CD4-positive, alpha-beta T cell (primary cell): Measurements from ENCODE around the gene SMIM10L2A. TPM values are rescaled to one million over a fixed set of nuclear protein-coding genes. Genes with fewer than 3 reads are reported as not detected.

ENCODE experiments used
- ATAC-seq: fragments of 200-7000 bp; cut with Tn5 transposase; one replicate; pipeline ENCODE4 v1.10.0; 2022; ENCODE audit warnings: mild to moderate bottlenecking; ENCODE audit not compliant: poor library complexity
- CTCF ChIA-PET: fragments of 350-600 bp; sonication (Branson Sonifier 250); formaldehyde crosslinking; loops from one replicate; lab custom pipeline; 2021; ENCODE audit warnings: antibody characterized with exemption, inconsistent platforms; lab: Charles Lee
- POLR2A ChIA-PET: fragments of 350-600 bp; sonication (Branson Sonifier 250); formaldehyde crosslinking; loops from one replicate; lab custom pipeline; 2021; ENCODE audit warnings: antibody characterized with exemption, inconsistent platforms; lab: Charles Lee
- DNase-seq, 14 experiments: peaks; one replicate each; pipeline ENCODE4 v3.0.0-alpha.2; 2013 to 2020; ENCODE audit warnings: mixed read lengths in 2 of 14
- H3K27ac ChIP-seq, 2 donors: one replicate each; pipeline versions ENCODE4 v1.5.1 to v1.7.0; 2013; ENCODE audit warnings: low read length in 2 of 2, low read depth in 1 of 2, mild to moderate bottlenecking in 1 of 2
- H3K27me3 ChIP-seq, 2 experiments: 1 replicate in 1 of 2; 2 replicates in 1 of 2; pipeline versions ENCODE4 v1.6.1 to v1.7.0; 2013; ENCODE audit warnings: low read length in 2 of 2, control low read depth in 1 of 2, mild to moderate bottlenecking in 1 of 2, moderate library complexity in 1 of 2; ENCODE audit not compliant: insufficient read depth in 2 of 2, control insufficient read depth in 1 of 2
- H3K36me3 ChIP-seq: one replicate; pipeline ENCODE4 v1.6.1; 2013; ENCODE audit warnings: low read length, control low read depth; ENCODE audit not compliant: insufficient read depth
- H3K4me1 ChIP-seq: one replicate; pipeline ENCODE4 v1.6.1; 2013; ENCODE audit warnings: low read length, control low read depth; ENCODE audit not compliant: insufficient read depth
- H3K4me3 ChIP-seq: one replicate; pipeline ENCODE4 v1.5.1; 2013; ENCODE audit warnings: mild to moderate bottlenecking, low read length, moderate library complexity
- H3K9me3 ChIP-seq, 2 experiments: 1 replicate in 1 of 2; 2 replicates in 1 of 2; pipeline versions ENCODE4 v1.6.1 to v1.7.0; 2013; ENCODE audit warnings: low read length in 2 of 2, mild to moderate bottlenecking in 2 of 2, control low read depth in 1 of 2, moderate library complexity in 1 of 2; ENCODE audit not compliant: control insufficient read depth in 1 of 2, insufficient read depth in 1 of 2
- H3K27ac Mint-ChIP-seq: one replicate; pipeline ENCODE4 v1.8.0; 2020; ENCODE audit warnings: mixed read lengths
- H3K27me3 Mint-ChIP-seq: one replicate; pipeline ENCODE4 v1.8.0; 2021; ENCODE audit warnings: mixed read lengths
- H3K36me3 Mint-ChIP-seq: one replicate; pipeline ENCODE4 v1.8.0; 2021; ENCODE audit warnings: low read depth, mixed read lengths
- H3K4me1 Mint-ChIP-seq: one replicate; pipeline ENCODE4 v1.8.0; 2021; ENCODE audit warnings: low read depth, mixed read lengths
- H3K4me3 Mint-ChIP-seq: one replicate; pipeline ENCODE4 v1.8.0; 2020; ENCODE audit warnings: mild to moderate bottlenecking, mixed read lengths
- H3K9me3 Mint-ChIP-seq: one replicate; pipeline ENCODE4 v1.8.0; 2020; ENCODE audit warnings: mixed read lengths
- intact Hi-C, 2 experiments: fragments of 100-400 bp; cut with DNase I in 1 of 2; cut with micrococcal nuclease in 1 of 2; formaldehyde crosslinking; loops; one replicate each; pipeline versions ENCODE4 v1.15.1 to v1.9.0; 2023 to 2025; cut with DNase I, micrococcal nuclease
- total RNA-seq, 174 experiments: library from RNA in 2 of 174; stranded (reverse) in 2 of 174; gene quantifications; one replicate each; pipeline ENCODE4 v1.2.3 and lab custom pipeline; 2021 to 2026
- TF ChIP-seq, protein P1 (sequence below): fragments of 200-600 bp; IDR thresholded peaks from one replicate; pipeline ENCODE4 v1.8.0; 2022; ENCODE audit warnings: antibody characterized with exemption, mild to moderate bottlenecking

The SMIM10L2A gene
- total RNA-seq, 2 experiments from 2014 or later = 1.1 to 1.3 TPM

DNA sequence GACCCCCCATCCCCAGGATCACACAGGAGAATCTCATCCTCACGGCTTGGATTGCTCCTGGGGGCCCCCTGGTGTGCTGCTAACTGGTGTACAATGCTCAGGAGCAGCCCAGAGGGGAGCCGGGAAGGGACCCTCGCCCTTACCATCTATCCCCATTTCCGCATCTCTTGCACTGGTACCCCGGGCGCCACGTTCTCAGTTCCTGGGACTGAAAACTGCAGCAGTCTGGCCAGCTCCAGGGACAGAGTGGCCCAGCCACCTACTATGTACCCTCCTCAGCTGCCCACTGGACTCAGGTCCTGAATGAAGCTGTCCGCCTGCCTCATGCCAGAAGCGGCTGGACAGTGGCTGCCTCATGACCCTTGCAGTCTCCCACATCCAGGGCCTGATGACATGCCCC is 2.7 kb downstream of the SMIM10L2A start:
- H3K36me3 Mint-ChIP-seq = no peaks in the 10 kb centered on the region
- TF ChIP-seq, protein P1, sequence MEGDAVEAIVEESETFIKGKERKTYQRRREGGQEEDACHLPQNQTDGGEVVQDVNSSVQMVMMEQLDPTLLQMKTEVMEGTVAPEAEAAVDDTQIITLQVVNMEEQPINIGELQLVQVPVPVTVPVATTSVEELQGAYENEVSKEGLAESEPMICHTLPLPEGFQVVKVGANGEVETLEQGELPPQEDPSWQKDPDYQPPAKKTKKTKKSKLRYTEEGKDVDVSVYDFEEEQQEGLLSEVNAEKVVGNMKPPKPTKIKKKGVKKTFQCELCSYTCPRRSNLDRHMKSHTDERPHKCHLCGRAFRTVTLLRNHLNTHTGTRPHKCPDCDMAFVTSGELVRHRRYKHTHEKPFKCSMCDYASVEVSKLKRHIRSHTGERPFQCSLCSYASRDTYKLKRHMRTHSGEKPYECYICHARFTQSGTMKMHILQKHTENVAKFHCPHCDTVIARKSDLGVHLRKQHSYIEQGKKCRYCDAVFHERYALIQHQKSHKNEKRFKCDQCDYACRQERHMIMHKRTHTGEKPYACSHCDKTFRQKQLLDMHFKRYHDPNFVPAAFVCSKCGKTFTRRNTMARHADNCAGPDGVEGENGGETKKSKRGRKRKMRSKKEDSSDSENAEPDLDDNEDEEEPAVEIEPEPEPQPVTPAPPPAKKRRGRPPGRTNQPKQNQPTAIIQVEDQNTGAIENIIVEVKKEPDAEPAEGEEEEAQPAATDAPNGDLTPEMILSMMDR = no peak
- no peaks in the 10 kb centered on the region for H3K27me3 Mint-ChIP-seq
- ATAC-seq (no peak), DNase-seq (no peak)
- ChIA-PET CTCF (no interaction called here), POLR2A (no interaction called here)
- peaks cover 5% of the 10 kb centered on the region for H3K4me1 Mint-ChIP-seq
- H3K4me3 Mint-ChIP-seq = no peak overlapping the region
- no peaks in the 10 kb centered on the region for H3K36me3 ChIP-seq
- no peak overlapping the region for H3K27ac ChIP-seq
- no peaks in the 10 kb centered on the region for H3K9me3 Mint-ChIP-seq
- H3K4me1 ChIP-seq = peaks cover 11% of the 10 kb centered on the region
- no peak overlapping the region for H3K4me3 ChIP-seq
- H3K27me3 ChIP-seq = no peaks in the 10 kb centered on the region
- intact Hi-C loops = loop anchor here in 1 of 2 experiments (5.0 kb wide), 2 partner anchors 93 to 548 kb away; partner anchors contain the start of gene MMGT1
- no peaks in the 10 kb centered on the region for H3K9me3 ChIP-seq
- no peak overlapping the region for H3K27ac Mint-ChIP-seq

DNA sequence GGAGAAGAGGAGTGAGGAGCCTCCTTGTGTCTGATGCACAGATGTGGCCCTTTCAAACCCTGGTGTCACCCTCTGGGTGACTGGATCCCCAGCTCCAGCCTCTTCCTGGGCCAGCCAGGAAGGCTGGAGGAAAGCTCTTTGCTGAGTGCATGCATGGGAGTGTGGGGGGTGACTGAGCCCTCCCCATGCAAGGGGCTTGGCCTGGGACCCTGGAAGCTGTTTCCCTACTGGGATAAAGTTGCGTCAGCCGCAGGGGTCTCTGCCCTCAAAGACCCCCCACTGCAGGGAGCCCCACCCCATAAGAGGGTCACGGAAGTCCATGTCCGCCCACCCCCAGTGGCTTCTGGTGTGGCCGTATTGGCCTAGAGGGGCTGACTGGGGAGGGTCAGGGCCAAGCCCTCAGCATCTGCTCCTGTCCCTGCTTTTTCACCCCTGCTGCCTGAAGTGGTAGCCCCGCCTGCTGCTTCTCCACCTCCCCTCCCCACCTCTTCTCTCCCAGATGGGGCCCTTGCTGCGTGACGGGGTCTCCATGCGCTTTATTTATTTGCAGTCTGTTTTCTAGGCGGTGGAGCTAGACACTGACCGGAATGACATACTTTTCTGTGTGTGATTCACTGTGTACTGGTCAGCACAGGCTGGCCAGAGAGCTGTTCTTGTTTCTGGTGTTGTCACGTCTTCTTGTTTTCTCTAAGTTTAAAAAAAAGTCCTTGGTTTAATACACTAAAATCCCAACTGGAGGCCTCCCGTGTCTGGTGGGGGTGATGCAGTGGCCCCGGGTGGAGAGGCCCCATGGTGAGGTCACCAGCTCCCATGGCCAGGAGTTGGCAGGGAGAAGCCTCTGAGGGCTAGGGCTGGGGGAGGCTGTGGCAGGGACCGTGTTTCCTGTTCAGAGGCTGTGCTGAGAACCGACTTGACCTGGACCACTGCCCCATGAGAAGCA is 3.6 kb downstream of the SMIM10L2A start:
- Mint-ChIP-seq H3K4me3 (no peak overlapping the region), H3K36me3 (no peaks in the 10 kb centered on the region), H3K27me3 (peaks cover 4% of the 10 kb centered on the region), H3K9me3 (no peaks in the 10 kb centered on the region), H3K27ac (no peak overlapping the region), H3K4me1 (peaks cover 5% of the 10 kb centered on the region)
- H3K36me3 ChIP-seq = no peaks in the 10 kb centered on the region
- H3K27ac ChIP-seq = no peak overlapping the region
- H3K9me3 ChIP-seq = no peaks in the 10 kb centered on the region
- TF ChIP-seq, protein P1 = no peak
- DNase-seq = no peak
- no peaks in the 10 kb centered on the region for H3K27me3 ChIP-seq
- H3K4me1 ChIP-seq = peaks cover 11% of the 10 kb centered on the region
- H3K4me3 ChIP-seq = no peak overlapping the region
- intact Hi-C loops = no loop called here
- no peak for ATAC-seq
- ChIA-PET CTCF (no interaction called here), POLR2A (no interaction called here)

- intact Hi-C loops = no loop called here
- H3K27me3 ChIP-seq = no peaks in the 10 kb centered on the region
- no peak overlapping the region for H3K27ac Mint-ChIP-seq
- ATAC-seq (no peak), DNase-seq (no peak)
- no peaks in the 10 kb centered on the region for H3K36me3 Mint-ChIP-seq
- H3K4me3 Mint-ChIP-seq = no peak overlapping the region
- no peaks in the 10 kb centered on the region for H3K36me3 ChIP-seq
- H3K27me3 Mint-ChIP-seq = peaks cover 4% of the 10 kb centered on the region
- TF ChIP-seq, protein P1 = no peak
- peaks cover 6 to 9% of the 10 kb centered on the region in 2 experiments for H3K9me3 ChIP-seq
- H3K4me3 ChIP-seq = no peak overlapping the region
- H3K27ac ChIP-seq = no peak overlapping the region
- ChIA-PET POLR2A (no interaction called here), CTCF (no interaction called here)
- H3K9me3 Mint-ChIP-seq = peaks cover 5% of the 10 kb centered on the region
- no peaks in the 10 kb centered on the region for H3K4me1 Mint-ChIP-seq
- no peaks in the 10 kb centered on the region for H3K4me1 ChIP-seq
Observed at GRCh38 chrX:135429429-135429828, 7.7 kb downstream of the SMIM10L2A start.
